K562 (cell line): ENCODE measurements around the gene ARNT2. TPM values are rescaled to one million over a fixed set of nuclear protein-coding genes. Genes with fewer than 3 reads are reported as not detected.

Source experiments
- ATAC-seq: fragments of 200-7000 bp; cut with Tn5 transposase; 3 replicates; pipeline ENCODE4 v1.9.1; 2020; ENCODE audit warnings: moderate library complexity
- BruUV-seq: library from RNA; stranded (reverse); fragments of 400-500 nt; replicated peaks from 2 replicates; lab custom pipeline; 2021; lab: Mats Ljungman, UMichigan
- CTCF ChIA-PET: fragments of 300-600 bp; formaldehyde crosslinking; extraction: SDS; loops from one replicate; lab custom pipeline; 2021; ENCODE audit warnings: low intra/inter-chr PET ratio; lab: Yijun Ruan, JAX
- POLR2A ChIA-PET: fragments of 300-600, 350-650 bp; sonication (Branson Sonifier 250); formaldehyde crosslinking; extraction: SDS; loops from one replicate; lab custom pipeline; 2021; ENCODE audit warnings: antibody characterized with exemption, inconsistent platforms; lab: Yijun Ruan, JAX
- DNase-seq, 4 experiments: peaks; one replicate each; pipeline versions ENCODE4 v3.0.0 to v3.0.0-alpha.2; 2011 to 2018; ENCODE audit warnings: low spot score in 3 of 4, mixed read lengths in 3 of 4; ENCODE audit errors: extremely low read depth in 1 of 4
- FAIRE-seq: peaks from 2 replicates; lab custom pipeline; 2011; peaks lifted over from hg19 to GRCh38; lab: Jason Lieb, UNC
- H2AFZ ChIP-seq: 2 replicates; pipeline ENCODE4 v1.6.0; 2011; ENCODE audit warnings: low read depth, low read length, control low read depth, inconsistent platforms
- H3K27ac ChIP-seq: fragments of 200-600 bp; 3 replicates; pipeline ENCODE4 v1.8.0; 2011; ENCODE audit warnings: low read depth, mild to moderate bottlenecking, control low read depth, inconsistent platforms, low read length, moderate library complexity, mixed read lengths; ENCODE audit errors: extremely low read depth
- H3K27me3 ChIP-seq, 2 experiments: fragments of 300-600 bp in 1 of 2; 2 replicates in 1 of 2; 3 replicates in 1 of 2; pipeline versions ENCODE4 v1.6.0 to v1.8.0; 2011; ENCODE audit warnings: inconsistent platforms in 2 of 2, low read length in 2 of 2, mild to moderate bottlenecking in 1 of 2, mixed read lengths in 1 of 2, moderate library complexity in 1 of 2; ENCODE audit not compliant: control insufficient read depth in 2 of 2, insufficient read depth in 2 of 2
- H3K36me3 ChIP-seq: fragments of 300-600 bp; 3 replicates; pipeline ENCODE4 v1.8.0; 2011; ENCODE audit warnings: mild to moderate bottlenecking, low read length, inconsistent platforms; ENCODE audit not compliant: control insufficient read depth, insufficient read depth
- H3K4me1 ChIP-seq, 2 experiments: fragments of 200-600 bp in 1 of 2; replicated peaks in 1 of 2; 2 replicates in 1 of 2; 3 replicates in 1 of 2; pipeline versions ENCODE4 v1.5.1 to v1.8.0; 2011; ENCODE audit warnings: inconsistent platforms in 2 of 2, low read length in 2 of 2, mild to moderate bottlenecking in 1 of 2, mixed read lengths in 1 of 2, moderate library complexity in 1 of 2; ENCODE audit not compliant: control insufficient read depth in 2 of 2, insufficient read depth in 2 of 2
- H3K4me2 ChIP-seq: 2 replicates; pipeline ENCODE4 v1.6.1; 2011; ENCODE audit warnings: low read length, control low read depth, inconsistent platforms, mixed read lengths; ENCODE audit not compliant: insufficient read depth
- H3K4me3 ChIP-seq: fragments of 200-600 bp; sonication (generic), shearing (Covaris generic); 2 replicates; pipeline ENCODE4 v1.5.1; 2016; ENCODE audit warnings: control low read depth, inconsistent platforms
- H3K79me2 ChIP-seq: fragments of 200-600 bp; 3 replicates; pipeline ENCODE4 v1.8.0; 2011; ENCODE audit warnings: low read length, inconsistent platforms; ENCODE audit not compliant: control insufficient read depth, insufficient read depth
- H3K9ac ChIP-seq, 2 experiments: 2 replicates each; pipeline versions ENCODE4 v1.6.0 to v1.6.1; 2011; ENCODE audit warnings: low read depth in 2 of 2, low read length in 2 of 2, control low read depth in 1 of 2, inconsistent platforms in 1 of 2, mild to moderate bottlenecking in 1 of 2, mixed read lengths in 1 of 2; ENCODE audit not compliant: insufficient read depth in 1 of 2
- H3K9me1 ChIP-seq: one replicate; pipeline ENCODE4 v1.6.0; 2011; ENCODE audit warnings: inconsistent platforms, mild to moderate bottlenecking, low read length, moderate library complexity; ENCODE audit not compliant: control insufficient read depth, insufficient read depth
- H3K9me3 ChIP-seq: replicated peaks from 2 replicates; pipeline ENCODE4 v1.5.1; 2011; ENCODE audit warnings: low read depth, low read length, inconsistent platforms; ENCODE audit not compliant: control insufficient read depth, insufficient read depth
- H4K20me1 ChIP-seq: replicated peaks from 2 replicates; pipeline ENCODE4 v1.6.1; 2011; ENCODE audit warnings: low read length, inconsistent platforms, mixed read lengths; ENCODE audit not compliant: control insufficient read depth, insufficient read depth
- C11orf30 ChIP-seq: fragments of 450-650 bp; IDR thresholded peaks from 2 replicates; pipeline ENCODE4 v1.6.1; 2016; ENCODE audit warnings: low read depth, mild to moderate bottlenecking
- E4F1 ChIP-seq: fragments of 250-450 bp; sonication (Bioruptor Pico); IDR thresholded peaks from 2 replicates; pipeline ENCODE4 v1.5.0; 2021; ENCODE audit warnings: mild to moderate bottlenecking, borderline replicate concordance
- ETS2 ChIP-seq: IDR thresholded peaks from 2 replicates; pipeline ENCODE4 v1.6.1; 2016; ENCODE audit warnings: borderline replicate concordance, missing genetic modification characterization, mild to moderate bottlenecking, moderate library complexity, missing compliant biosample characterization; ENCODE audit not compliant: poor library complexity, severe bottlenecking
- GTF2A2 ChIP-seq: IDR thresholded peaks from 2 replicates; pipeline ENCODE4 v1.6.1; 2016; ENCODE audit warnings: mild to moderate bottlenecking, missing genetic modification characterization, missing compliant biosample characterization
- GTF2E2 ChIP-seq: fragments of 200-800 bp; sonication (Bioruptor generic); IDR thresholded peaks from 2 replicates; pipeline ENCODE4 v1.6.1; 2016; ENCODE audit warnings: missing genetic modification characterization, missing compliant biosample characterization
- JUND ChIP-seq, 2 experiments: IDR thresholded peaks; 2 replicates in 1 of 2; 3 replicates in 1 of 2; pipeline ENCODE4 v1.6.1; 2011; ENCODE audit warnings: borderline replicate concordance in 2 of 2, low read depth in 2 of 2, low read length in 2 of 2, improper control_type of control experiment in 1 of 2, missing biosample characterization in 1 of 2, missing genetic modification characterization in 1 of 2, missing genetic modification reagents in 1 of 2
- KAT2B ChIP-seq: IDR thresholded peaks from one replicate; pipeline ENCODE4 v1.6.1; 2012; ENCODE audit warnings: low read depth, mild to moderate bottlenecking, control low read depth, inconsistent platforms, low read length, moderate library complexity
- KAT8 ChIP-seq: fragments of 450-650 bp; IDR thresholded peaks from 2 replicates; pipeline ENCODE4 v1.6.1; 2016; ENCODE audit warnings: low read depth, mild to moderate bottlenecking
- MAX ChIP-seq: sonication (generic); formaldehyde crosslinking; IDR thresholded peaks from 2 replicates; pipeline ENCODE4 v1.9.0; 2022; ENCODE audit warnings: mild to moderate bottlenecking, missing genetic modification reagents
- PML ChIP-seq: IDR thresholded peaks from 2 replicates; pipeline ENCODE4 v1.6.1; 2012; ENCODE audit warnings: low read length, inconsistent platforms
- TEAD4 ChIP-seq, 2 experiments: sonication (generic) in 1 of 2; formaldehyde crosslinking in 1 of 2; IDR thresholded peaks; 2 replicates each; pipeline versions ENCODE4 v1.6.1 to v1.8.0; 2012 to 2022; ENCODE audit warnings: borderline replicate concordance in 1 of 2, inconsistent platforms in 1 of 2, low read length in 1 of 2, mild to moderate bottlenecking in 1 of 2, missing genetic modification reagents in 1 of 2
- THRAP3 ChIP-seq: fragments of 450-650 bp; IDR thresholded peaks from 2 replicates; pipeline ENCODE4 v1.6.1; 2016; ENCODE audit warnings: mild to moderate bottlenecking, inconsistent platforms, borderline replicate concordance
- ZBTB5 ChIP-seq: fragments of 450-650 bp; IDR thresholded peaks from 2 replicates; pipeline ENCODE4 v1.6.1; 2017; ENCODE audit warnings: antibody characterized with exemption
- WGBS: fragments of 100-300 bp; shearing (Covaris generic); methylation state at CpG from one replicate; pipeline ENCODE4 v1.1.6; 2016; ENCODE audit warnings: low coverage, mixed read lengths; ENCODE audit not compliant: insufficient coverage; ENCODE audit errors: missing lambda C conversion rate; 5-methylcytosine and 5-hydroxymethylcytosine counted together
- in situ Hi-C: fragments of 300-500 bp; cut with MboI; formaldehyde crosslinking; loops from 4 replicates; pipeline ENCODE4 v1.15.0; 2018; ENCODE audit warnings: inconsistent platforms, mixed read lengths
- intact Hi-C: fragments of 100-400 bp; cut with micrococcal nuclease; formaldehyde crosslinking; loops from 2 replicates; pipeline ENCODE4 v1.14.2; 2022
- polyA plus RNA-seq, 8 experiments: library from polyadenylated mRNA; depleted of rRNA in 4 of 8; stranded (reverse) in 5 of 8; unstranded in 3 of 8; fragments of >200 nt; fragmentation: Nextera tagmentation in 2 of 8; fragmentation: Illumina TruSeq in 1 of 8; extraction: Ambion mirVana in 2 of 8; extraction: Trizol in 1 of 8; gene quantifications; 2 replicates each; pipeline versions ENCODE4 v1.2.1 to v1.2.3, GENCODE V29; 2011 to 2014; ENCODE audit warnings: inconsistent platforms in 1 of 8, missing spikeins in 1 of 8
- total RNA-seq, 7 experiments: library from RNA; depleted of rRNA in 6 of 7; stranded (reverse); fragments of >200 nt in 6 of 7; fragmentation: Illumina TruSeq in 2 of 7; extraction: Trizol in 2 of 7; gene quantifications; 2 replicates each; pipeline versions ENCODE4 v1.2.1 to v1.2.3, GENCODE V29; 2011 to 2021; ENCODE audit warnings: low replicate concordance in 1 of 7

Gene ARNT2
- total and polyA plus RNA-seq, 9 of the 15 experiments (the other 6 are each of a cell fraction or from before 2014, with no cell fraction given) = 0.01 TPM; not detected in 8

GRCh38 chr15:80533790-80534333 lies 129.7 kb downstream of the ARNT2 start:
- intact Hi-C loops (no loop called here), in situ Hi-C loops (no loop called here)
- no peak overlapping the region for H2AFZ ChIP-seq
- whole genome bisulfite sequencing = 2% methylated on average over 4 of the region's 4 CpGs
- H3K4me2 ChIP-seq = no peak overlapping the region
- BruUV-seq = no TSS peak
- H3K9ac ChIP-seq = no peak overlapping the region
- H4K20me1 ChIP-seq = no peaks in the 10 kb centered on the region
- H3K27me3 ChIP-seq = no peaks in the 10 kb centered on the region; a peak in 1 of 5 replicates
- H3K79me2 ChIP-seq = no peaks in the 10 kb centered on the region
- no peak overlapping the region for H3K4me3 ChIP-seq
- DNase-seq (no peak), ATAC-seq (no peak), FAIRE-seq (no peak)
- ChIA-PET POLR2A (interaction anchor here (0.7 to 1.3 kb wide), 2 partner anchors 45 to 288 kb away, joined by 3 read pairs; no protein-coding TSS in a partner anchor), CTCF (no interaction called here)
- H3K36me3 ChIP-seq = no peaks in the 10 kb centered on the region
- no peak for TF ChIP-seq KAT8
- no peak for TF ChIP-seq THRAP3
- TF ChIP-seq ZBTB5 = no peak
- TF ChIP-seq TEAD4 (IDR thresholded peaks at IDR 0.05; ENCODE audit: low read length) = no peak
- no peak for TF ChIP-seq TEAD4 (CRISPR knock-in tag; IDR thresholded peaks at IDR 0.05; ENCODE audit: borderline replicate concordance)
- TF ChIP-seq KAT2B = no peak
- TF ChIP-seq C11orf30 = no peak
- no peak for TF ChIP-seq GTF2E2 (tag)
- TF ChIP-seq JUND (IDR thresholded peaks at IDR 0.05; ENCODE audit: borderline replicate concordance, low read depth, low read length) = no peak
- no peak for TF ChIP-seq JUND (tag; IDR thresholded peaks at IDR 0.05; ENCODE audit: borderline replicate concordance, low read depth, low read length)
- no peak for TF ChIP-seq PML
- TF ChIP-seq GTF2A2 (tag) = no peak
- no peak for TF ChIP-seq ETS2
- TF ChIP-seq MAX (CRISPR knock-in tag) = no peak
- TF ChIP-seq E4F1 (CRISPR knock-in tag) = no peak
- H3K27ac ChIP-seq = no peak overlapping the region
- H3K4me1 ChIP-seq = no peaks in the 10 kb centered on the region
- no peaks in the 10 kb centered on the region for H3K9me3 ChIP-seq
- no peaks in the 10 kb centered on the region for H3K9me1 ChIP-seq
